Astrocyte of the hippocampus (primary cell): ENCODE results near the gene IGFLR1.
A peak's percentile ranks its signal among the peaks of the same experiment; 100 is the strongest.

Source experiments
- DNase-seq: peaks from one replicate; pipeline ENCODE4 v3.0.0; 2011; ENCODE audit warnings: low read depth, low spot score

The IGFLR1 gene

GRCh38 chr19:35755550-35756376 is 13.5 kb upstream of the IGFLR1 start:
- DNase-seq = peak; percentile 30

GRCh38 chr19:35755131-35755549 is 12.9 kb upstream of the IGFLR1 start:
- no peak for DNase-seq

GRCh38 chr19:35754370-35755130 is 12.3 kb upstream of the IGFLR1 start:
- DNase-seq = no peak

- DNase-seq = no peak
Measured at GRCh38 chr19:35753634-35754369, 11.6 kb upstream of the IGFLR1 start.

- no peak for DNase-seq
Measured at GRCh38 chr19:35752746-35753350, 10.6 kb upstream of the IGFLR1 start.

- DNase-seq = no peak
Measured at GRCh38 chr19:35751839-35752745, 9.8 kb upstream of the IGFLR1 start.

- DNase-seq = no peak
Measured at GRCh38 chr19:35750167-35750566, 7.9 kb upstream of the IGFLR1 start.

- peak; percentile 100 for DNase-seq
Measured at GRCh38 chr19:35748106-35749020, 6.1 kb upstream of the IGFLR1 start, which contains the start of gene LIN37. TSS of gene LIN37 (plus strand) at chr19:35748576. CDS start at chr19:35748725, 149 bp downstream.

- DNase-seq = no peak
Measured at GRCh38 chr19:35746531-35746930, 4.3 kb upstream of the IGFLR1 start.

- no peak for DNase-seq
Measured at GRCh38 chr19:35746087-35746462, 3.8 kb upstream of the IGFLR1 start.

GRCh38 chr19:35745328-35746086 is 3.3 kb upstream of the IGFLR1 start, which contains the start of the genes PSENEN and U2AF1L4:
TSS of gene PSENEN (plus strand) at chr19:35745651. CDS start at chr19:35745931, 280 bp downstream.
TSS of gene U2AF1L4 (minus strand) at chr19:35745418. CDS start at chr19:35745391, 27 bp downstream.
- peak; percentile 100 for DNase-seq

- peak; percentile 98 for DNase-seq
Measured at GRCh38 chr19:35744430-35745327, 2.4 kb upstream of the IGFLR1 start.

GRCh38 chr19:35743640-35744429 is 1.6 kb upstream of the IGFLR1 start:
- DNase-seq = no peak

GRCh38 chr19:35741203-35741515 is 1.1 kb downstream of the IGFLR1 start:
- no peak for DNase-seq

- DNase-seq = peak; percentile 99
Measured at GRCh38 chr19:35740423-35741202, 1.6 kb downstream of the IGFLR1 start.

GRCh38 chr19:35740108-35740422 is 2.2 kb downstream of the IGFLR1 start:
- DNase-seq = no peak
